OCI-LY7 (cell line): ENCODE measurements around the gene TMA7B. TPM values are rescaled to one million over a fixed set of nuclear protein-coding genes. Genes with fewer than 3 reads are reported as not detected.

Experiments
- BruUV-seq: library from RNA; stranded (reverse); fragments of 400-500 nt; replicated peaks from 2 replicates; lab custom pipeline; 2021; lab: Mats Ljungman, UMichigan
- CTCF ChIA-PET: fragments of 300-600 bp; sonication (Branson Sonifier 250); formaldehyde crosslinking; loops from one replicate; lab custom pipeline; 2022; ENCODE audit warnings: antibody characterized with exemption; ENCODE audit not compliant: unreplicated experiment; lab: Charles Lee
- POLR2A ChIA-PET: fragments of 300-600 bp; sonication (Branson Sonifier 250); formaldehyde crosslinking; loops from one replicate; lab custom pipeline; 2022; ENCODE audit warnings: antibody characterized with exemption; lab: Charles Lee
- DNase-seq: peaks from one replicate; pipeline ENCODE4 v3.0.0-alpha.2; 2015; ENCODE audit warnings: low spot score
- H2AFZ ChIP-seq: fragments of 200-600 bp; sonication (generic), shearing (Covaris generic); 2 replicates; pipeline ENCODE4 v1.6.1; 2014; ENCODE audit warnings: mild to moderate bottlenecking, antibody characterized with exemption, low read length, moderate library complexity
- H3K27ac ChIP-seq: fragments of 200-600 bp; sonication (generic); 2 replicates; pipeline ENCODE4 v1.5.1; 2014; ENCODE audit warnings: mixed run types, low read depth, mild to moderate bottlenecking, moderate library complexity, low read length, inconsistent platforms; ENCODE audit not compliant: poor library complexity, severe bottlenecking
- H3K36me3 ChIP-seq: fragments of 200-600 bp; sonication (generic); 2 replicates; pipeline ENCODE4 v1.6.1; 2014; ENCODE audit warnings: mild to moderate bottlenecking, antibody characterized with exemption, low read length, moderate library complexity, mixed read lengths; ENCODE audit not compliant: insufficient read depth
- H3K4me1 ChIP-seq: fragments of 200-600 bp; sonication (generic); 2 replicates; pipeline ENCODE4 v1.5.1; 2014; ENCODE audit warnings: mild to moderate bottlenecking, low read length; ENCODE audit not compliant: insufficient read depth, poor library complexity, severe bottlenecking
- H3K4me2 ChIP-seq: fragments of 200-600 bp; sonication (generic); 2 replicates; pipeline ENCODE4 v1.6.1; 2014; ENCODE audit warnings: mild to moderate bottlenecking, low read length
- H3K4me3 ChIP-seq: fragments of 200-600 bp; sonication (generic); 2 replicates; pipeline ENCODE4 v1.5.1; 2014; ENCODE audit warnings: mild to moderate bottlenecking, low read depth, low read length; ENCODE audit not compliant: poor library complexity, severe bottlenecking
- H3K79me2 ChIP-seq: fragments of 200-600 bp; sonication (generic); 2 replicates; pipeline ENCODE4 v1.6.1; 2016; ENCODE audit warnings: low read depth, mild to moderate bottlenecking, low read length, moderate library complexity, mixed read lengths; ENCODE audit not compliant: insufficient read depth
- H3K9me2 ChIP-seq: fragments of 200-600 bp; sonication (generic); 2 replicates; pipeline ENCODE4 v1.6.1; 2016; ENCODE audit warnings: mild to moderate bottlenecking, low read length, mixed read lengths; ENCODE audit not compliant: insufficient read depth
- H3K9me3 ChIP-seq: fragments of 200-600 bp; sonication (generic); 2 replicates; pipeline ENCODE4 v1.6.1; 2014; ENCODE audit warnings: mild to moderate bottlenecking, mixed run types, low read length, mixed read lengths
- H4K20me1 ChIP-seq: fragments of 200-600 bp; sonication (generic); 2 replicates; pipeline ENCODE4 v1.6.1; 2014; ENCODE audit warnings: mild to moderate bottlenecking, antibody characterized with exemption, low read length, moderate library complexity, mixed read lengths; ENCODE audit not compliant: insufficient read depth
- EZH2phosphoT487 ChIP-seq: fragments of 200-600 bp; sonication (generic); IDR thresholded peaks from 2 replicates; pipeline ENCODE4 v1.6.1; 2018; ENCODE audit warnings: low read depth, borderline replicate concordance, mild to moderate bottlenecking, mixed run types, antibody characterized with exemption, low read length, moderate library complexity, mixed read lengths
- intact Hi-C: fragments of 100-400 bp; cut with micrococcal nuclease; formaldehyde crosslinking; loops from one replicate; pipeline ENCODE4 v1.10.0; 2022; ENCODE audit not compliant: unreplicated experiment
- total RNA-seq, 2 experiments: library from RNA; depleted of rRNA in 1 of 2; stranded (reverse); fragments of >200 nt in 1 of 2; shearing (Covaris generic) in 1 of 2; gene quantifications; 2 replicates each; pipeline ENCODE4 v1.2.3, GENCODE V29; 2014 to 2022
- TF ChIP-seq, protein P1 (sequence below): fragments of 200-600 bp; sonication (generic); conservative IDR thresholded peaks from 2 replicates; pipeline ENCODE4 v1.5.1; 2014; ENCODE audit warnings: mild to moderate bottlenecking, antibody characterized with exemption, low read length, moderate library complexity, mixed read lengths

TMA7B gene
- total RNA-seq, 2 experiments from 2014 or later, result not detected

DNA sequence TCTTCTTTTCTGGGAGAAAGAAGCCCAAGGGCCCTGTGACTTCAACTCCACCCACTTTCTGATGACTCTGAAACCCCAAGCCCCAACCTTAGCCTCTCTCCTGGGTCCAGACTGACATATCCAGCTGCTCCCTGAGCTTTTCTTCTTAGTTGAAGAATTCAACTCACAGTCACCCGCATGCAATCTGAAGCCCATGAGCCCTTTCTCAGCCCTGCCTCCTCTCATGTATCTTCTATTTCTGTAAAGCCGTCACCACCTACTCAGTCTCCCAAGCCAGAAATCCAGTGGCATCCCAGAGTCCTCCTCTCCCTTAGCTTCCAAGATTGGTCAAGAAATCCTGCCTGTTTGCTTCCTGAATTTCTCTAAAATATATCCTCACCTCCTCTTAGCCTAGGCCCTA, 7.1 kb upstream of the TMA7B start:
- Histone ChIP-seq H3K4me1 (peaks cover 48% of the 10 kb centered on the region), H4K20me1 (no peaks in the 10 kb centered on the region), H3K4me2 (no peak overlapping the region), H3K4me3 (no peak overlapping the region), H3K79me2 (no peaks in the 10 kb centered on the region), H2AFZ (no peak overlapping the region), H3K36me3 (no peaks in the 10 kb centered on the region), H3K27ac (no peak overlapping the region), H3K9me3 (no peaks in the 10 kb centered on the region), H3K9me2 (no peaks in the 10 kb centered on the region)
- intact Hi-C loops, result no loop called here
- DNase-seq, result no peak
- CTCF ChIA-PET, result no interaction called here
- POLR2A ChIA-PET, result interaction anchor here (0.6 kb wide), 1 partner anchor 50 kb away, joined by 3 read pairs; no protein-coding TSS in a partner anchor
- BruUV-seq, result no TSS peak
- no peak for TF ChIP-seq EZH2phosphoT487
- TF ChIP-seq, protein P1, sequence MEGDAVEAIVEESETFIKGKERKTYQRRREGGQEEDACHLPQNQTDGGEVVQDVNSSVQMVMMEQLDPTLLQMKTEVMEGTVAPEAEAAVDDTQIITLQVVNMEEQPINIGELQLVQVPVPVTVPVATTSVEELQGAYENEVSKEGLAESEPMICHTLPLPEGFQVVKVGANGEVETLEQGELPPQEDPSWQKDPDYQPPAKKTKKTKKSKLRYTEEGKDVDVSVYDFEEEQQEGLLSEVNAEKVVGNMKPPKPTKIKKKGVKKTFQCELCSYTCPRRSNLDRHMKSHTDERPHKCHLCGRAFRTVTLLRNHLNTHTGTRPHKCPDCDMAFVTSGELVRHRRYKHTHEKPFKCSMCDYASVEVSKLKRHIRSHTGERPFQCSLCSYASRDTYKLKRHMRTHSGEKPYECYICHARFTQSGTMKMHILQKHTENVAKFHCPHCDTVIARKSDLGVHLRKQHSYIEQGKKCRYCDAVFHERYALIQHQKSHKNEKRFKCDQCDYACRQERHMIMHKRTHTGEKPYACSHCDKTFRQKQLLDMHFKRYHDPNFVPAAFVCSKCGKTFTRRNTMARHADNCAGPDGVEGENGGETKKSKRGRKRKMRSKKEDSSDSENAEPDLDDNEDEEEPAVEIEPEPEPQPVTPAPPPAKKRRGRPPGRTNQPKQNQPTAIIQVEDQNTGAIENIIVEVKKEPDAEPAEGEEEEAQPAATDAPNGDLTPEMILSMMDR, result no peak

DNA sequence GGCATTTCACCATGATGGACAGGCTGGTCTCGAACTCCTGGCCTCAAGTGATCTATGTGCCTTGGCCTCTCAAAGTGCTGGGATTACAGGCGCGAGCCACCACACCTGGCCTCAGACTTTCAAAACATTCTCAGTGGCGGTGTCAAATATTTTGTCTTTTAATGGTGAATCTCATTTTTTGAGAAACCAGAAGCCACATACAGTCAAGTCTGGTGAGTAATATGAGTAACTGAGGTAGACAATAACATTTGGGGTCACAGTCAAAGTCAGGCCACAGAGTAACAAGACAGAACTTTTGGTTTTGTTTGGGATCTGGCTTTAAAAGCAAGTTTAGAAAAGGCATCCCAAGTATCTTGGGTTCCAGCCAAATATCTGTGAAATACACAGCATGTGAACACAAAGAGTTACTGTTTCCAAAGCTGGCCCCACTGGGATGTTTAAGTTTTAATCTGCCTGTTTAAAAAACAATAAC, 5.6 kb upstream of the TMA7B start:
- H2AFZ ChIP-seq, result no peak overlapping the region
- ChIA-PET CTCF (no interaction called here), POLR2A (no interaction called here)
- no peaks in the 10 kb centered on the region for H3K79me2 ChIP-seq
- no peak for TF ChIP-seq EZH2phosphoT487
- TF ChIP-seq, protein P1, result no peak
- no peaks in the 10 kb centered on the region for H4K20me1 ChIP-seq
- H3K9me2 ChIP-seq, result no peaks in the 10 kb centered on the region
- H3K36me3 ChIP-seq, result no peaks in the 10 kb centered on the region
- no peaks in the 10 kb centered on the region for H3K9me3 ChIP-seq
- H3K4me1 ChIP-seq, result peaks cover 40% of the 10 kb centered on the region
- no peak for DNase-seq
- intact Hi-C loops, result no loop called here
- H3K27ac ChIP-seq, result no peak overlapping the region
- H3K4me2 ChIP-seq, result no peak overlapping the region
- BruUV-seq, result no TSS peak
- no peak overlapping the region for H3K4me3 ChIP-seq

DNA sequence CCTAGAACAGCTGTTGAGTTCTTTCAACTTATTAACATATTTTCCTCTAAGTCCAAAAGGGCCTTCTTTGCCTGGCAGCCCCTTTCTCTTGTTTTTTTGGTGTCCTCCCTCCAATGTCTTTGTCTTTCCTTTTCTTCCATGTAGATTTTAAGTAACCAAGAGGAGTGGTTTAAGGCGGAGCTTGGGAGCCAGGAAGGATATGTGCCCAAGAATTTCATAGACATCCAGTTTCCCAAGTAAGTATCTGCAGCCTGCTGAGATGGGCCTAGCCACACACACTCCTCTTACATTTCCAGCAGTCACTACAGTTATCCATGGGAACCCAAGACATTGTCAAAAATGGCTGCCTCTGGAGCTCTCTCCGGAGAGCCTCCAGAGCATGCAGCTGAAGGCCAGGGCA, 4.5 kb upstream of the TMA7B start:
- Histone ChIP-seq H3K4me2 (no peak overlapping the region), H2AFZ (no peak overlapping the region), H3K36me3 (no peaks in the 10 kb centered on the region), H3K4me1 (peaks cover 29% of the 10 kb centered on the region), H3K27ac (no peak overlapping the region), H4K20me1 (no peaks in the 10 kb centered on the region), H3K79me2 (no peaks in the 10 kb centered on the region), H3K4me3 (no peak overlapping the region), H3K9me3 (no peaks in the 10 kb centered on the region), H3K9me2 (no peaks in the 10 kb centered on the region)
- CTCF ChIA-PET, result no interaction called here
- no TSS peak for BruUV-seq
- TF ChIP-seq, protein P1, result no peak
- TF ChIP-seq EZH2phosphoT487, result no peak
- intact Hi-C loops, result no loop called here
- no peak for DNase-seq
- POLR2A ChIA-PET, result no interaction called here
